Caki2 (cell line): ENCODE data around the gene KRI1. TPM values are rescaled to one million over a fixed set of nuclear protein-coding genes. Genes with fewer than 3 reads are reported as not detected.

Experiments used
- DNase-seq: peaks from one replicate; pipeline ENCODE4 v3.0.0-alpha.2; 2015; ENCODE audit warnings: low read depth
- in situ Hi-C: cut with HindIII; loops from 2 replicates; pipeline ENCODE4 v1.10.0; 2016; ENCODE audit warnings: low sequenced_read_pairs, low pct_unique_long_range_greater_than_20kb, mixed read lengths
- total RNA-seq: library from RNA; depleted of rRNA; stranded (reverse); fragments of >200 nt; shearing (Covaris generic); gene quantifications from 2 replicates; pipeline ENCODE4 v1.2.3, GENCODE V29; 2014; ENCODE audit warnings: low replicate concordance; rRNA removed

The KRI1 gene
- total RNA-seq, 1 experiment from 2014 or later, result 7.5 TPM

DNA sequence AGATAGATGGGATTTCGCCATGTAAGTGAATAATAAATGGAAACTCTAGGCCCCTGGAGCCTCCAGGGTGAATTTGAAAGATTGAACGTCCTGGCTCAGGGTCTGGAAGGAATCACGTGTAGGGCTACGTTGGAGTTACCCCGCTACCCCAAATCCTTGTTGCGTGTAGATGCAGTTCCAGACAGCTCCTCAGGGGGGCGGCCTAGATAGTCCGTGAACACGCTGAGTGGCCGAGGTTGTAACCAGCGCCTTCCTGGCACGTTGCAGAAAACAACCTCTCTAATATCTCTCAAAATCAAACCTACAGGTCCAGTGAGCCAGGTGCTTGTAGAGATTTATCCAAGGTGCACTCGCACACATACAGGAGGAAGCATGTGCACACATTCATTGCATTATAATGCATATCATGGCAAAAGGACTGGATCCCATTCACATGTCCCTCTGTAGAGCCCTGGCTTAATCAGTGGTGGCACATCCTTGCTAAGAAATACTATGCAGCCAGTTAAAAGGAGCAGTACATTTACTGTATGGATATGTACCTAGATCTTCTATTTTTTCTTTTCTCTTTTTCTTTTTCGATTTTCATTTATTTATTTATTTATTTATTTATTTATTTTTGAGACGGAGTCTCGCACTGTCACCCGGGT is 60.1 kb downstream of the KRI1 start:
- no peak for DNase-seq
- in situ Hi-C loops, result no loop called here

Other genes with a start within 250 kb of the KRI1 start
- 12.9 and 27.9 TPM in 2 replicates for gene FDX2, start 250.0 kb downstream of the KRI1 start, total RNA-seq
- gene RAVER1, start 232.5 kb downstream of the KRI1 start, total RNA-seq, result 9.2 and 10.6 TPM in 2 replicates
- 10.1 and 12.2 TPM in 2 replicates for gene ICAM3, start 226.4 kb downstream of the KRI1 start, total RNA-seq
- 34.3 and 47.6 TPM in 2 replicates for gene TYK2, start 185.4 kb downstream of the KRI1 start, total RNA-seq
- gene CDC37, start 162.5 kb downstream of the KRI1 start, total RNA-seq, result 120 and 175 TPM in 2 replicates
- gene PDE4A, start 145.5 kb downstream of the KRI1 start, total RNA-seq, result 0.20 and 3.6 TPM in 2 replicates
- 98.3 and 114 TPM in 2 replicates for gene KEAP1, start 62.7 kb downstream of the KRI1 start, total RNA-seq
- gene S1PR5, start 48.6 kb downstream of the KRI1 start, total RNA-seq, result 4.6 and 11.6 TPM in 2 replicates
- 17.8 and 38.4 TPM in 2 replicates for gene ATG4D, start 22.1 kb downstream of the KRI1 start, total RNA-seq
- gene CDKN2D, start 3.0 kb upstream of the KRI1 start, total RNA-seq, result 4.7 and 8.5 TPM in 2 replicates
- gene AP1M2, start 21.3 kb upstream of the KRI1 start, total RNA-seq, result 29.2 and 48.7 TPM in 2 replicates
- 7.1 and 13.1 TPM in 2 replicates for gene SLC44A2, start 59.5 kb upstream of the KRI1 start, total RNA-seq
- 168 and 223 TPM in 2 replicates for gene ILF3, start 88.3 kb upstream of the KRI1 start, total RNA-seq
- gene QTRT1, start 135.4 kb upstream of the KRI1 start, total RNA-seq, result 32.2 and 57.9 TPM in 2 replicates
- gene DNM2, start 152.1 kb upstream of the KRI1 start, total RNA-seq, result 331 and 362 TPM in 2 replicates